ENCODE data around the gene GGT5.

GGT5 gene

GRCh38 chr22:24225044-24225601 is 19.8 kb downstream of the GGT5 start:
- H4K20me1 ChIP-seq (ENCODE audit: insufficient read depth) = no peaks in the 10 kb centered on the region
- H2AFZ ChIP-seq (ENCODE audit: low read depth) = no peak overlapping the region
- H3K4me3 ChIP-seq (IDR thresholded peaks at IDR 0.05; ENCODE audit: insufficient read depth, low read depth, low read length) = no peak overlapping the region
- H3K4me2 ChIP-seq = no peak overlapping the region
- no peaks in the 10 kb centered on the region for H3K4me1 ChIP-seq (ENCODE audit: low read depth, poor library complexity, severe bottlenecking)
- H3K9ac ChIP-seq = no peak overlapping the region
- H3K27me3 ChIP-seq (ENCODE audit: insufficient read depth, low read depth) = no peaks in the 10 kb centered on the region
- no peaks in the 10 kb centered on the region for H3K79me2 ChIP-seq (ENCODE audit: insufficient read depth, low read depth)
- H3K36me3 ChIP-seq (ENCODE audit: insufficient read depth) = no peaks in the 10 kb centered on the region
- no peak overlapping the region for H3K27ac ChIP-seq
- TF ChIP-seq, protein P1, sequence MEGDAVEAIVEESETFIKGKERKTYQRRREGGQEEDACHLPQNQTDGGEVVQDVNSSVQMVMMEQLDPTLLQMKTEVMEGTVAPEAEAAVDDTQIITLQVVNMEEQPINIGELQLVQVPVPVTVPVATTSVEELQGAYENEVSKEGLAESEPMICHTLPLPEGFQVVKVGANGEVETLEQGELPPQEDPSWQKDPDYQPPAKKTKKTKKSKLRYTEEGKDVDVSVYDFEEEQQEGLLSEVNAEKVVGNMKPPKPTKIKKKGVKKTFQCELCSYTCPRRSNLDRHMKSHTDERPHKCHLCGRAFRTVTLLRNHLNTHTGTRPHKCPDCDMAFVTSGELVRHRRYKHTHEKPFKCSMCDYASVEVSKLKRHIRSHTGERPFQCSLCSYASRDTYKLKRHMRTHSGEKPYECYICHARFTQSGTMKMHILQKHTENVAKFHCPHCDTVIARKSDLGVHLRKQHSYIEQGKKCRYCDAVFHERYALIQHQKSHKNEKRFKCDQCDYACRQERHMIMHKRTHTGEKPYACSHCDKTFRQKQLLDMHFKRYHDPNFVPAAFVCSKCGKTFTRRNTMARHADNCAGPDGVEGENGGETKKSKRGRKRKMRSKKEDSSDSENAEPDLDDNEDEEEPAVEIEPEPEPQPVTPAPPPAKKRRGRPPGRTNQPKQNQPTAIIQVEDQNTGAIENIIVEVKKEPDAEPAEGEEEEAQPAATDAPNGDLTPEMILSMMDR (conservative IDR thresholded peaks at IDR 0.05; ENCODE audit: low read depth, low read length) = no peak

DNA sequence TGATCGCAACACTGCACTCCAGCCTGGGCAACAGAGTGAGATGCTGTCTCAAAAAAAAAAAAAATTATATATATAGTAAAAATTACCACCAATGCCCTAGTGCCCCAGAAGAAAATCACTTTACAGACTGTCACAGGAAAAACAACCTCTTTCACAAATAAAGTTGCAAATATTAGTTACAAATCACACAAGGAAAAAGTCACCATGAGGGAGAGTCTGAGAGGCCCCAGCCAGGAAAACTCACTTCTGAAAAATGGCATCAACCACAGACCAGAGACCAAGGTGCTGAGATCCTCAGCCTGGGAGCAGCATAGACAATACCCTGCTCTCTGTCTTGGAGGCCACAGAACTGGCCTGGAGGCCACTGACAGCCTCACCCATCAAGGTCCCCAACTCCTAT is 20.4 kb downstream of the GGT5 start:
- TF ChIP-seq, protein P1 (conservative IDR thresholded peaks at IDR 0.05; ENCODE audit: low read depth, low read length) = no peak
- Histone ChIP-seq H3K36me3 (ENCODE audit: insufficient read depth) (no peaks in the 10 kb centered on the region), H3K27me3 (ENCODE audit: insufficient read depth, low read depth) (no peaks in the 10 kb centered on the region), H3K9ac (no peak overlapping the region), H3K79me2 (ENCODE audit: insufficient read depth, low read depth) (no peaks in the 10 kb centered on the region), H3K4me3 (IDR thresholded peaks at IDR 0.05; ENCODE audit: insufficient read depth, low read depth, low read length) (no peak overlapping the region), H4K20me1 (ENCODE audit: insufficient read depth) (no peaks in the 10 kb centered on the region), H3K4me1 (ENCODE audit: low read depth, poor library complexity, severe bottlenecking) (no peaks in the 10 kb centered on the region), H2AFZ (ENCODE audit: low read depth) (no peak overlapping the region), H3K27ac (no peak overlapping the region), H3K4me2 (no peak overlapping the region)

GRCh38 chr22:24219750-24220149 is 25.1 kb downstream of the GGT5 start:
- no peaks in the 10 kb centered on the region for H4K20me1 ChIP-seq (ENCODE audit: insufficient read depth)
- H2AFZ ChIP-seq (ENCODE audit: low read depth) = no peak overlapping the region
- no peaks in the 10 kb centered on the region for H3K36me3 ChIP-seq (ENCODE audit: insufficient read depth)
- TF ChIP-seq, protein P1 (conservative IDR thresholded peaks at IDR 0.05; ENCODE audit: low read depth, low read length) = no peak
- no peak overlapping the region for H3K4me3 ChIP-seq (IDR thresholded peaks at IDR 0.05; ENCODE audit: insufficient read depth, low read depth, low read length)
- no peak overlapping the region for H3K27ac ChIP-seq
- H3K79me2 ChIP-seq (ENCODE audit: insufficient read depth, low read depth) = no peaks in the 10 kb centered on the region
- no peak overlapping the region for H3K4me2 ChIP-seq
- H3K9ac ChIP-seq = no peak overlapping the region
- no peaks in the 10 kb centered on the region for H3K27me3 ChIP-seq (ENCODE audit: insufficient read depth, low read depth)
- no peaks in the 10 kb centered on the region for H3K4me1 ChIP-seq (ENCODE audit: low read depth, poor library complexity, severe bottlenecking)

GRCh38 chr22:24217384-24217783 is 27.5 kb downstream of the GGT5 start:
- H2AFZ ChIP-seq (ENCODE audit: low read depth) = no peak overlapping the region
- H3K4me2 ChIP-seq = no peak overlapping the region
- H3K36me3 ChIP-seq (ENCODE audit: insufficient read depth) = no peaks in the 10 kb centered on the region
- H3K4me1 ChIP-seq (ENCODE audit: low read depth, poor library complexity, severe bottlenecking) = no peaks in the 10 kb centered on the region
- TF ChIP-seq, protein P1 (conservative IDR thresholded peaks at IDR 0.05; ENCODE audit: low read depth, low read length) = no peak
- H3K9ac ChIP-seq = no peak overlapping the region
- H3K27ac ChIP-seq = no peak overlapping the region
- H3K4me3 ChIP-seq (IDR thresholded peaks at IDR 0.05; ENCODE audit: insufficient read depth, low read depth, low read length) = no peak overlapping the region
- no peaks in the 10 kb centered on the region for H3K27me3 ChIP-seq (ENCODE audit: insufficient read depth, low read depth)
- no peaks in the 10 kb centered on the region for H3K79me2 ChIP-seq (ENCODE audit: insufficient read depth, low read depth)
- no peaks in the 10 kb centered on the region for H4K20me1 ChIP-seq (ENCODE audit: insufficient read depth)
